A673 (cell line): ENCODE measurements around the gene NOS1AP. TPM values are rescaled to one million over a fixed set of nuclear protein-coding genes. Genes with fewer than 3 reads are reported as not detected.

Experiments used
- BruUV-seq: library from RNA; stranded (reverse); fragments of 400-500 nt; replicated peaks from 2 replicates; lab custom pipeline; 2021; lab: Mats Ljungman, UMichigan
- CTCF ChIA-PET: fragments of 300-600 bp; sonication (Branson Sonifier 250); formaldehyde crosslinking; loops from one replicate; lab custom pipeline; 2022; ENCODE audit warnings: antibody characterized with exemption; lab: Charles Lee
- POLR2A ChIA-PET: fragments of 300-600 bp; sonication (Branson Sonifier 250); formaldehyde crosslinking; loops from one replicate; lab custom pipeline; 2022; ENCODE audit warnings: antibody characterized with exemption; ENCODE audit not compliant: low non-redundant PET; lab: Charles Lee
- DNase-seq: peaks from one replicate; pipeline ENCODE4 v3.0.0-alpha.2; 2015; ENCODE audit warnings: low spot score
- H3K27ac ChIP-seq: fragments of 200-600 bp; sonication (generic); 2 replicates; pipeline ENCODE4 v1.5.1; 2016; ENCODE audit warnings: mixed run types, low read depth, mild to moderate bottlenecking, mixed read lengths, antibody characterized with exemption, low read length; ENCODE audit not compliant: poor library complexity, severe bottlenecking
- H3K27me3 ChIP-seq: fragments of 200-600 bp; sonication (generic); replicated peaks from 2 replicates; pipeline ENCODE4 v1.6.1; 2017; ENCODE audit warnings: mixed run types, low read depth, mild to moderate bottlenecking, mixed read lengths, antibody characterized with exemption, low read length; ENCODE audit not compliant: insufficient read depth, poor library complexity
- H3K36me3 ChIP-seq: fragments of 200-600 bp; sonication (generic); 2 replicates; pipeline ENCODE4 v1.6.1; 2016; ENCODE audit warnings: mixed run types, mild to moderate bottlenecking, mixed read lengths, antibody characterized with exemption, low read length; ENCODE audit not compliant: insufficient read depth, poor library complexity, severe bottlenecking
- H3K4me1 ChIP-seq: fragments of 200-600 bp; sonication (generic); 2 replicates; pipeline ENCODE4 v1.6.1; 2017; ENCODE audit warnings: mixed run types, mild to moderate bottlenecking, mixed read lengths, antibody characterized with exemption, low read length; ENCODE audit not compliant: insufficient read depth, poor library complexity, severe bottlenecking
- H3K4me3 ChIP-seq: fragments of 200-600 bp; sonication (generic); 2 replicates; pipeline ENCODE4 v1.5.1; 2016; ENCODE audit warnings: low read depth, mixed run types, mild to moderate bottlenecking, mixed read lengths, low read length; ENCODE audit not compliant: poor library complexity, severe bottlenecking
- H3K9me3 ChIP-seq: fragments of 200-600 bp; sonication (generic); 2 replicates; pipeline ENCODE4 v1.6.1; 2016; ENCODE audit warnings: mixed run types, low read depth, mild to moderate bottlenecking, mixed read lengths, antibody characterized with exemption, low read length; ENCODE audit not compliant: poor library complexity, severe bottlenecking
- CTCF ChIP-seq: fragments of 300-800, 200-600 bp; sonication (generic); conservative IDR thresholded peaks from 2 replicates; pipeline ENCODE4 v1.5.1; 2017; ENCODE audit warnings: low read depth, mild to moderate bottlenecking, antibody characterized with exemption, low read length, moderate library complexity, mixed read lengths
- EZH2 ChIP-seq: fragments of 200-600 bp; sonication (generic); IDR thresholded peaks from 2 replicates; pipeline ENCODE4 v1.6.1; 2017; ENCODE audit warnings: borderline replicate concordance, low read depth, mild to moderate bottlenecking, mixed read lengths, antibody characterized with exemption, low read length; ENCODE audit not compliant: poor library complexity, severe bottlenecking
- intact Hi-C: fragments of 100-400 bp; cut with micrococcal nuclease; formaldehyde crosslinking; loops from one replicate; pipeline ENCODE4 v1.10.0; 2022; ENCODE audit not compliant: unreplicated experiment
- total RNA-seq: library from RNA; stranded (reverse); gene quantifications from 2 replicates; pipeline ENCODE4 v1.2.3, GENCODE V29; 2021

NOS1AP gene
- total RNA-seq, 1 experiment from 2014 or later, result 28.0 TPM

DNA sequence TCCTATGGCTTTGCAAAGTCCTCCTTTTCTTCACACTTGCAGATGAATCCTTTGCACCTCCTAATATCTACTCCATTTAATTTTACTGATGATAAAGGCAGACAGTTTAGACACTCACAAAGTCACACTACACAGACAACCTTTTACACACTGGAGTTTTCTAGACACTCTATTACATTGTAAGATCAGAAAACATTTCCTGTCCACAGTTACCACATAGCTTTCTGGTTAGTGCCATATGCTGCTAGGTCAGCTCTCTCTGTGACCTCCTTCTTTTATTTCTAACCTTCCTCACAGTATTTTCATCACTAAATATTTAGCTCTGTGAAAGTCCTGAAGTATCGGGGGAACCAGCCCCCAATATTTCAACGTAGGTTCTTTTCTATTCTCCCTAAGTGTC is 337.3 kb downstream of the NOS1AP start:
- TF ChIP-seq EZH2, result no peak
- TF ChIP-seq CTCF, result no peak

GRCh38 chr1:162407539-162407938 is 338.0 kb downstream of the NOS1AP start:
- Histone ChIP-seq H3K27me3 (no peaks in the 10 kb centered on the region), H3K9me3 (no peaks in the 10 kb centered on the region), H3K27ac (no peak overlapping the region), H3K36me3 (no peaks in the 10 kb centered on the region), H3K4me3 (no peak overlapping the region), H3K4me1 (no peaks in the 10 kb centered on the region)
- no peak for DNase-seq
- CTCF ChIA-PET, result no interaction called here
- POLR2A ChIA-PET, result no interaction called here
- no peak for TF ChIP-seq CTCF
- no peak for TF ChIP-seq EZH2
- no TSS peak for BruUV-seq
- intact Hi-C loops, result no loop called here

More for the DNA sequence above, 337.3 kb downstream of the NOS1AP start:
- BruUV-seq, result no TSS peak
- Histone ChIP-seq H3K27me3 (no peaks in the 10 kb centered on the region), H3K4me1 (peaks cover 2% of the 10 kb centered on the region), H3K4me3 (no peak overlapping the region), H3K36me3 (no peaks in the 10 kb centered on the region), H3K27ac (no peak overlapping the region), H3K9me3 (no peaks in the 10 kb centered on the region)
- no peak for DNase-seq
- POLR2A ChIA-PET, result interaction anchor here (0.7 kb wide), 1 partner anchor 115 kb away, joined by 3 read pairs; no protein-coding TSS in a partner anchor
- intact Hi-C loops, result no loop called here
- CTCF ChIA-PET, result no interaction called here

DNA sequence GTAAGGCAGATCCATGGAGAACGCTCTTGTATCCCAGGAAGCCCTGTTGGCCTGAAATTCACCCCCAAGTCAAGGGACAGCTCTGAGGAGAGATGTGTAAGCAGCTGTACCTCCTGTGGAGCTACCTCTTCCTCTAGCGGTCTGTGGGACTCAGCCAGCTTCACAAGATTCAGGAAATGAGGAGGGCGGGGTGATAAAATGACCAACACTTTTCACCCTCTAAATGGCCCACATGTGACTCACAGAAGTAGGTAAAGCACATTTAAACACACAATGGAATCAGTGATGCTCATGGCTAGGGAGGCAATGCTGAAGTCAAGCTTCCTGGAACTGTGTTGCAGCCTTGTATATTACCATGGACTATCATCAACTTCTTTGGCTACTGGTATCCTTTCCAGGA is 342.5 kb downstream of the NOS1AP start, which contains the start of gene SH2D1B:
Gene SH2D1B (minus strand): TSS at position 135 of the 400 bp plus-strand sequence. CDS start 120 bp downstream, at position 15.
- no peak for TF ChIP-seq EZH2
- TF ChIP-seq CTCF, result no peak
- Histone ChIP-seq H3K9me3 (no peaks in the 10 kb centered on the region), H3K27ac (no peak within 1 kb of the TSS), H3K36me3 (no peaks in the 10 kb centered on the region), H3K4me3 (no peak within 1 kb of the TSS), H3K27me3 (no peaks in the 10 kb centered on the region), H3K4me1 (no peaks in the 10 kb centered on the region)
- ChIA-PET CTCF (no interaction called here), POLR2A (no interaction called here)
- DNase-seq, result no peak
- BruUV-seq, result no TSS peak
- intact Hi-C loops, result no loop called here
